ENCODE data around the gene CCDC192.
"Not testable (repeated sequence)": the region's sequence is repeated elsewhere in the genome, so short reads cannot be mapped to it uniquely, and the experiment has no call there.

CCDC192 gene

DNA sequence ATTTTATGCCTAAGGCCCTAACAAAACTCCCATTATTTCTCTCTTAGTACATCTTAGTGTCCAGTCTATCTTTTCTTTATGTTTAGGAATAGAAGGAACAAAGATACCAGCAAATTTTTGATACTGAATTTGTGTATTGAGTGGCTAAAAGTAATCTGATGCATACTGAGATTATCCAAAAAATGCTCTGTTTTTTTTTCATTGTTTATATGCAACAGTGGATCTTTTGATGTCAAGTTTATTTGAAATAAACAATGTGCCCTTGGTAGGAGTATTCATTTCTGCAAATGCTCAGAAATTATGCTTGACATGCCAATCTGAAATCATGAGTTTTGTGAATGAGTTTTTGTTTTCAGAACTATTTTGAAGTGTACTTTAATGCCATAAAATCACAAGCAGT lies 58.7 kb downstream of the CCDC192 start:
- no peak for DNase-seq

DNA sequence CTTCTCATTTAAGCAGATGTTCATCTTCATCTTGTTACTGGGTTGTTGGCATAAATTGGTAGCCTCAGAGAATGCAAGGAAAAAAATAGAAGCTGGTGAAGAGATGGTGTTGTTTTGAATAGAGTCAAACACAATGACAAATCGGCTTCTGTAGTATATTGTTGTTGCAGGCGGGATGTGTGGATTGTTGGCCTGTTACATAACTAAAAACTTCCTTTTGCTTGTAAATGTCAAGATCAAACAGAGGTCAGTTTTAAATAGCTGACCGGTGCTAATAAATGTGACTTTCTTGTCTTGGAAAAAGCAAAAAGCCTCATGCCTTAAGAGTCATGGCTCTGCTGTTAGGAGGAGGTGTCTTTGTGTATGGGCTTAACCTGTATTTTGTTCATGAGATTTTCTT lies 59.2 kb downstream of the CCDC192 start:
- DNase-seq, result no peak

DNA sequence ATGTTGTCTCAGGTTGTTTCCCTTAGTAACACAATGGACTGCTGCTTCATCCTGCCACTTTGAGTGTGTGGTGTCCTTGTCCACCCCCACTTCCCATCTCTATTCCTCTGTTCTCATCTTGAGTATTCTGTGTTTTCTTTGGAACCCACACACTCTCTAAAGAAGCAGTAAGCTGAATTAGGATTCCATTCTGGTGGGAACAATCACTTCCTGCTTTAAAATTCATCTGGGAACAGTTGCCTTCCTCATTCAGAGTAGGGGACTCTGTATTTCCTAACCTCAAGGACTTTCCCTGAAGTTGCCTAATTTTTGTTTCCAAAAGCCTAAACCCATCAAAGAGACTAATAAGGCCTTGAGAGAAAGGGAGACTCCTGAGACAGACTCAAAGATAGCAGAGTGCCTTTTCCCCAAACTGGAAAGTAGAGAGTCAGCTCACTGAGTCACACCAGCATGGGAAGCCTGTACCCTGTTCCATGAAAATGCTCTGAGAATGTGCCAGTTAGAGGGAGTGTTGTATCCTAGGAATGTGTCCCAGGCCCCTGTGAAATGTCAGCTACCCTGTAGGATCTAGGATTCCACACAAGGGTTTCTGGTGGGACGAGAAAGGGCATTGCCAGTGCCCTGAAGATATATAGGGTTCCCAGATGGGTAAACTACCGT lies 63.6 kb downstream of the CCDC192 start:
- DNase-seq, result no peak

DNA sequence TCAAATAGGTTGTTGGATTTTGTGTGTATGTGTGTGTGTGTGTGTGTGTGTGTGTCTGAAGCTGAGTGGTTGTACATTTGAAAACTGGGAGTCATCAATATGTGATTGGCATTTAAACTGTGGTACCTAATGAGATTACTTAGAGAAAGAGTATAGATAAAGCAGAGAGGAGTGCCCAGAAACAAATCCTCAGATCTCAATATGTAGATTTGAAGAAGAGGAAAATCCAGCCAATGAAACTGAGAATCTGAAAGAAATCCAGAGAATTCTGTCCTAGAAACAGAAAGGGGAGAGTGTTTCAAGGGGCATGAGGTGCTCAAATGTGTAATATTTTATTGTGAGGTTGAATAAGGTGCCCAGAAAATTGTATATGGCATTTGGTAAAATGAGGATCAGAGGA lies 66.2 kb downstream of the CCDC192 start:
- DNase-seq, result no peak

DNA sequence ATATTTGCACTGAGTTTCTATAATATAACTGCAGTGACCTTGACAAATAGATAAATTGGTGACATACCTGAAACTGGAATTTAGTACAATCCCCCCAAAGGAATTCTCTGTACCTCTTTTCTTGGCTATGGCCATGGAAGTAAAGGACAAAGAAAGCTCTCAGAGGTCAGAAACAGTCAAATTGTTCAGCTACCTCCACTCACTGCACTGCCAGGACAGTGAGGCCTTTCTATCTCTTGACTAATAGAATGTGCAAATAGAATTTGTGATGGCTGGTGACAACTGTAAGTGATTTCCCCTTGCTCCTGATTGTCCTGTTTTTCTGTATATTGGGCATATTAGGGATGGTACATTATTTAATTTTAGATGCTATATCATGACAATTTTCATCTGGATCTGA lies 67.1 kb downstream of the CCDC192 start:
- no peak for DNase-seq

DNA sequence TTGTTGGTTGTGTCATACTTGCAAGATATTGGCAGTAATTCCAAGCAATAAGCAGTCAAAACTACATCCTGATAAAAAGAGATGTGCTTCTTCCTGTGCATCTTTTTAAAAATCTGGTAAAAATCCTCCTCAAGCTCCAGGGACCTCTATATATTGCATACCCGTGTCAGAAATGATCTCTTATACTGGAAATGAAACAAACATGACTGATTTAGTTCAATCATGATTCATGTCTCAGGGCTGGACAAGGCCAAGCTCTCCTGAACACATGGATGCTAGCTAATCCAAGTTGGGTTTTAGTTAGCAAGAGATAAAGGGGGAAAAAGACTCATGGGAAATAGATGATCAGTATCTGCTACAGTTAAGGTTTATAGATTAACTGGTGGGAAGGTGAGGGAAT lies 69.3 kb downstream of the CCDC192 start:
- no peak for DNase-seq

DNA sequence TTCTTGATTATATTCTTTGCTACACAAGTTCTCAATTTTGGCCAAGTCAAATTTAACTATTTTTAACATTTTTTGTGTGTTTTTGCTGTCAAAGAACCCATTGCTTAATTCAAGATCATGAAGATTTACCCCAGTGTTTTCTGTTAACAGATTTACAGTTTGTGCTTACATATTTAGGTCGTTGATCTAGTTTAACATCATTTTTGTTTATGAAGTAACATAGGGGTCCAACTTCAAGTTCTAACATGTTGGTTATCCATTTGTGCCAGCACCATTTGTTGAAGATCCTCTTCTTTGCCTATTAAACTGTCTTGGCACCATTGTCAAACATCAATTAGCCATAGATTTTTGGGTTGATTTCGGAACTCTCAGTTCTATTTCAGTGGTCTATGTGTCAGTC lies 71.0 kb downstream of the CCDC192 start:
- no peak for DNase-seq

DNA sequence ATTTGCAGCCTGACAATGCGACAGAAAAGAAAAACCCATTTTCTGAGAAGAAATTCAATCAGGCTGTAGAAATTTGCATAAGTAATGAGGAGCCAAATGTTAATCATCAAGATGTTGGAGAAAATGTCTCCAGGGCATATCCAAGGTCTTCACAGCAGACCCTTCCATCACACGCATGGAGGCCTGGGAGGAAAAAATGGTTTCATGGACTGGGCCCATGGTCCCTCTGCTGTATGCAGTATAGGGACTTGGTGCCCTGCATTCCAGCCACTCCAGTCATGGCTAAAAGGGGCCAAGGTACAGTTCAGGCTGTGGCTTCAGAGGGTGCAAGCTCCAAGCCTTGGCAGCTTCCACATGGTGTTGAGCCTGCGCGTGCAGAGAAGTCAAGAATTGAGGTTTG lies 73.3 kb downstream of the CCDC192 start:
- DNase-seq, result no peak

DNA sequence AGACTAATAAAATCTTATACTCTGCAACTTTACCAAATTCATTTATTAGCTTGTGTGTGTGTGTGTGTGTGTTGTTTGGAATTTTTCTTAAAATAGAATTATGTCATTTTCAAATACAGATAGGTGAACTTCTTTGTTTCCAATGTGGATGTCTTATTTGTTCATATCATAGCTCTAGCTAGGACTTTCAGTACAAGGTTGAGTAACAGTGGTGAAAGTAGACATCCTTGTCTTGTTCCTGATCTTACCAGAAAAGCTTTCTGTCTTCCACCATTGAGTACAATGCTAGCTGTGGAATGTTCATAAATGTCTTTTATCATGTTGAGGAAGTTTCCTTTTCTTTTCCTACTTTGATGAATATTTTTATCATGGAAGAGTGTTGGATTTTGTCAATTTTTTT lies 74.8 kb downstream of the CCDC192 start:
- no peak for DNase-seq

DNA sequence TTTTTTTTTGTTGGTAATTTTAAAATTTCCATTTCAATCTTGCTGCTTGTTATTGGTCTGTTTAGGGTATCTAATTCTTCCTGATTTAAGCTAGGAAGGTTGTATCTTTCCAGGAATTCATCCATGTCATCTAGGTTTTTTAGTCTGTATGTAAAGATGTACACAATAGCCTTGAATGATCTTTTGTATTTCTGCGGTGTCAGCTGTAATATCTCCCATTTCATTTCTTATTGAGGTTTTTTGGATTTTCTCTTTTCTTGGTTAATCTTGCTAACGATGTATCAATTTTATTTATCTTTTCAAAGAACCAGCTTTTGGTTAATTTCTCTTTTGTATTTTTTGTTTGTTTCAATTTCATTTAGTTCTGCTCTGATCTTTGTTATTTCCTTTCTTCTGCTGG lies 79.3 kb downstream of the CCDC192 start:
- not testable (repeated sequence) for DNase-seq

DNA sequence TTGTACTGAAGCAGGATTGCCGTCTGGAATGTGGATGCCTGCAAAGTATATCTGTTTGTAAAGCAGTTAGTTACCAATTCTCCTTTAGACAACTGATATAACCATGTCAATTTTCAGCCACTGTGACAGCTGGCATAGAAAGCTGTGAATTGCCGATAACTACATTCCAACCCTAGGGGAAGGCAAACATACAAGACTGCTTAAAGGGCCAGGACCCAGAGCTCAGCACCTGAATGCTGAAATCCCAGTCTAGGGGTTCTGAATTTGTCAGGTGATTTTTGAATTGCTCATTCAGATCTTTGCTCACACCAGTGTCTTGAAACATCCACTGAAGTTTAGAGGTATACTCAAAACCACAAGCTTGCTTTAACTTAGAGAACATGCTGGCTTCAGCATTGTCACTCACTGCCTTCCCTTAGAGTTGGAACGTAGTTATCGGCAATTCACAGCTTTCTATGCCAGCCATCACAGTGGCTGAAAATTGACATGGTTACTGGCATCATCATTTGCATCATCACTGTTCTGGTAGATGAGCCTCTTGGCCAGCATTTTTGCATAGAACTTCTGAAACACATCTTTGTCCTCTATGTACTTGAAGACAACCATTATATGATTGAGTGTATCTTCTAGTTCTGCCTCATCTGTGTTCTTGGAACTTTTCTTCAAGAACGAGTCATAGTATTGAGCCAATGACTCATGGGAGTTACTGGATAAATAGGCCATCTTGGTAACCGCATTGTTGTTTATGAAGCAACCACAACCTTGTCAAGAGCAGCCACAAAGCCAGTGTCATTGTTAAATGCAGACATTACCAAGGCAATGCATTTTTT lies 82.1 kb downstream of the CCDC192 start:
- DNase-seq, result no peak

DNA sequence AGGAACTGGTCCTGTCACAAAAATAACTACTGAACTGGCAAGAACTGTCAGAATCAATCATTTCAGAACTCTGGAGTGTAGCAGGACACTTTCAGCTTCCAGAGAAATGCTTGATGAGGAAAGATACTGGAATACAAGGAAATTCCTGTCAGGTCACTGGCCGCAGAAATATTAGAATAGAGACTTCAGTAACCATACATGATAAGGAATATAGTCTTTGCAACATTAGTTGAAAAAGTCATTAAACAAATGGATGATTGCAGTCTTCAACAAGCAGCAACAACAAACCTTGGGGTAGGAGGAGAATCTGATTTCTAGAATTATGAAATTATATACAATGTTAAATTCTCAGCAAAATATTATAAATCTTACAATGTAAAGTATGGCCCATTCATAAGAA lies 88.2 kb downstream of the CCDC192 start:
- DNase-seq, result no peak

DNA sequence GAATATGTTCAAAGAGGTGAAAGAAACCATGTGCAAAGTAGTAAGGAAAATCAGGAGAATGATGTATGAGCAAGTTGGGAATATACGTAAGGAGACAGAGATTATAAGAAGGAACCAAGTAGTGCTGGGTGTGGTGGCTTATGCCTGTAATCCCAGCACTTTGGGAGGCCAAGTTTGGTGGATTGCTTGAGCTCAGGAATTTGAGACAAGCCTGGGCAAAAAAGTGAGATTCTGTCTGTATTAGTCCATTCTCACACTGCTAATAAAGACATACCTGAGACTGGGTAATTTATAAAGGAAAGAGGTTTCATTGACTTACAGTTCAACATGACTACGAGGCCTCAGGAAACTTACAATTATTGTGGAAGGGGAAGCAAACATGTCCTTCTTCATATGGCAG lies 88.7 kb downstream of the CCDC192 start:
- not testable (repeated sequence) for DNase-seq

DNA sequence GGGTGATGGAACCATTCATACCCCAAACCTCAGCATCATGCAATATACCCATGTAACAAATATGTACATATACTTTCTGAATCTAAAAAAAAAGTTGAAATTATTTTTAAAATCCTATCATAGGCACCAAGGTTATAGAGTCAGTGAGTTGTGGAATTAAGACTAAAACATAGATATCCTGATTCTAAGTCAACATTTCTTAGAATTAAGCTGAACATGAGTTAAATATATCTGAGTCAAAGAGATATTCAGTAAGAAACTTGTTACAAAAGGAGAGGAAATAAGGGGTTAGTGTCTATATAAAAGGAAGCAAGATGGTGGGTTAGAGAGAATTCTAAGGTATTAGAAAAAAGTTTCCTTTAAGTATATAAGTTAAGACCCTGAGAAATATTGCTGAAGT lies 89.9 kb downstream of the CCDC192 start:
- no peak for DNase-seq

DNA sequence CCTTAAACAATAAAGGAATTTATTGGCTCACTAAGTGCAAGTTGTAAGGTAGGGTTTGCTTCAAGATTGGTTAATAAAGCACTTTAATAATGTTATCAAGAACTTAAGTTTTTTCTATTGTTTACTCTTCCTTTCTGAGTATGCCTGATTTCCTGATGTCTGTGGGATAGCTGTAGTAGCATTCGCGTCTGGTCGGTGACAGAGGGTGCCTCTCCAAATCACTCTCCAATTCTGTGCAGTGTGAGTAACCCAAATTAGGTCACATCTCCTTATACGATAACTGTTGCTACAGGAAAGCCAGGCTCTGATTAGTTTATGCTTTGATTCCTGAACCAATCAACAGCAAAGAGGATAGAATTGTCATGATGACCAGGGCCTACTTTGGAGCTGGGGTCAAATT lies 90.7 kb downstream of the CCDC192 start:
- DNase-seq, result no peak

DNA sequence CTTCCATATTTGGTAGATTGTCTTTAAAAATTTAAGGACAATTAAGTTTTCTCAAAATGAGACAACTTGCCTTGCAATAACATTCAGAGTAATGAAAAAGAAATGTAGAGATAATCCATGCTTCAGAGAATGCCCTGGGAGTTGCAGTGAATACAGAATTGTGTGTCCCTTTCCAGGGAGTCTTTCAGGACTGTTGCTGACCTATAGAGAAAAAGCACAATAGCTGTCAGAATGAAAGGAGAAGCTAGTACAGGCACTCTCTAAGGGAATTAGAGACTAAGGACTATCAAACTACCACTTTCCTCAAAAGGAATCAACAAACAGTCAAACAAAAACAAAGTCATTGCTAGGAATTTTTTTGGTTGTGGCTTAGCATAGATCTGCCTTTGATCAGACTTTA lies 93.0 kb downstream of the CCDC192 start:
- DNase-seq, result no peak

DNA sequence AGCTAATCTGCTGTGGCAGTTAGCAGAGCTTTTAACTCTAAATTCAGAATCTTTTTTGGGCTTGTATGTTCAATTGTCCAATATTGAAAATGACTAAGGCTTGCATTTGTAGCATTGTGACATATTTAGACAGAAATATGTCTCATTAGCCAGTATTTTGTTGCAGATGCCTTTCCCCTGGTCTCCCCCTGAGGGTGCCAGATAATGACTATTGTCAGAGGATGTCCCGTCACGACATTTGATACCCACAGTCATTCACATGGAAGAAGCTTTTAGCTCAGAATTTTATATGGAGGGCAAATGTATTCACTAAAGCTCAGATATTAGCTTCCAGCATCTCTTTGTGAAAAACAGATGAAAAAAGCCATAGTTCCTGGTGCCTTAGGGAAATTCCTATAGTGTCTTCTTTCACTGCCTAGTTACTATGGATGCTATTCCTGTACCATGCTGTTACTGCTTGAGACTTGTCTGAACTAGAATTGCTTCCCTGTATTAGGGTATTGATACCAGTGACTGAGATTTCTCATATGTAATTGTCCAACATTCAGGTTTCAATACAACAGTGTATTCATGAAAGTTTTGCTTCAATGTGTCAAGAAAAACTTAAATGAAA lies 96.2 kb downstream of the CCDC192 start:
- DNase-seq, result no peak

DNA sequence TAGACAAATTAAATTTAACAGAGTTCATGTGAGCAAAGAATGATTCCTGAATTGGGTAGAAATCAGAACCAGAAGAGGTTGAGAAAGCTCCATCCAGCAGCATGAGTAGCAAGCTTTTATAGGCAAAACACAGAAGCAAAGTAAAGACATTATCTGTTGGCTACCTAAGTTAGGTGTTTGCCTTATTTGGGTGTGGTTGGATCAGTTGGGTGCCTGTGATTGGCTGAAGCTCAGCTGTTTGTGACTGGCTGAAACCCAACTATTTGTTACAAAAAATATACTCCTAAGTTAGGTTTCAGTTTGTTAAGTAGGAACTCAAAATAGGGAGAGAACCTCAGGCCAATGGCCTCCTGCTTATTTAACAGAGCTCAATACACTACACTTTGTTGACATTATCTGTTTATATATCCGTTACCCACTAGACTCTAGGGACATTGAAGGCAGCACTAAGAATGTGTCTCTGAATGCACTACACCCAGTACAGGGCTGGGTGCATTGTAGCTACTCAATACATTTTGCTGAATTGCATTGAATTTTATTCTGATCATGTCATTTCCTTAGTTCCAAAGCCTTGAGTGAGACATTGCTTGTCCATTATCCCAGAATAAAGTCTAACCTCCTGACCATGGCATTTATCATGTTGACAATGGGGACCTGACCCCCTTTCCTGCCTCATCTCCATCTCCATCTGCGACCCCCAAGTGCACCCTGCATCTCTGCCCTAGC lies 98.7 kb downstream of the CCDC192 start:
- DNase-seq, result no peak

DNA sequence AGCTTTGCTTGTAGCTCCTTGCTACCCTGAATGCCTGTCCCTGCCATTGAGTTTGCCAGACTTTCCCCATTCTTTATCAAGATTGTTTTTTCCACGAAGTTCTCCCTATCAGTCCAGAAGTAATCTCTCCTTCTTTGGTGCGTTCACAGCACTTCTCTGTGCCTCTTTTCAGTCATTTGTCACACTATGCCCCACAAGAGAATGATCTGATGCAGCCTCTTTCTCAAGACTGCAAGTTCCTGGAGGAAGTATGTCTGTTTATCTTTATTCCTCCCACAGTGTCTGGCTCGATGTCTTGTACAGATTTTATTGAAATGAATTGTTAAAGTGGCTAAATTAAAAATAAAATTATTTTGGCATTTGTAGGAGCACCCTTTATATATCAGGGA lies 99.3 kb downstream of the CCDC192 start:
- no peak for DNase-seq

DNA sequence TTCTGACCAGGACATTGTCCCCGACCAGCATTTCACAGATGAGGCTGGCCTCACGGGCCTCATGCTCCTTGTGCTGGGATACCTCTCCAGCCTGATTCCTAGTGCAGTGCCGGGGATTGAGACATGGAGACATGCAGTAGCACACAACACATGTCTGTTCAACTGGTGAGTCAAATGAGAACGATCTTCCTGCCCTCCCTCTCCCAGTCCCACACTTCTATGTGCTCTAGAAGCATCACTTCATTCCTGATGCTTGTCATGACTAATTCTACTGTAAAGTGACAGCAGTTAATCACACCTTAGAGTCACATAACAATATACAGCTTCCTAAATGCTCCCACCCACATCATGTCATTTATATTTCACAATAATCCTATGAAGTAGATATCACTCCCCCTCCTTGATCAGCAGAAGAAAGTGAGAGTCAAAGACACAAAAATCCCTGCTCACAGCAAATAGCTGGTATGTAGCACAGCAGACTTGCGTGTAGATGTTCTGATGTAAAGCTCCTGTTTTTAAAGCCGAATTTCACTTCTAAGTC lies 101.8 kb downstream of the CCDC192 start:
- DNase-seq, result peak in 6 of 56 donors; percentile 1 to 32 (median 2)

DNA sequence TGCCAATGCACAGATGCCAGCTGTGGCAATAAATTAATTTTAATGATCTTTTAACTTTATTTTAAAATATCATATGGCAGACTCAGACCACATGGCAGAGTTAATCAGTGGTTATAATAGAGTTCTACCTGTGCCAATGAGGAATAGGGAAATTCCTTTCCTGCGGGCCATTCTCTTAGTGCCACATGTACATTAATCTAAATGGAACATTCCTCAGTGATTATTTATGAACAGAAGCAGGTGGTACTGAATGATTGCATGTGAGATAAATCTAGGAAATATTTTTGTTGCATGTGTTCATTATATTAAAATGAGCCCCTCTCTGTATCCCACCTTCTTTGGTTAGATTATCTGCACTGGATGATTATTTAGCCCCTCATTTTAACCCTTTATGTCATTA lies 102.3 kb downstream of the CCDC192 start:
- no peak for DNase-seq

DNA sequence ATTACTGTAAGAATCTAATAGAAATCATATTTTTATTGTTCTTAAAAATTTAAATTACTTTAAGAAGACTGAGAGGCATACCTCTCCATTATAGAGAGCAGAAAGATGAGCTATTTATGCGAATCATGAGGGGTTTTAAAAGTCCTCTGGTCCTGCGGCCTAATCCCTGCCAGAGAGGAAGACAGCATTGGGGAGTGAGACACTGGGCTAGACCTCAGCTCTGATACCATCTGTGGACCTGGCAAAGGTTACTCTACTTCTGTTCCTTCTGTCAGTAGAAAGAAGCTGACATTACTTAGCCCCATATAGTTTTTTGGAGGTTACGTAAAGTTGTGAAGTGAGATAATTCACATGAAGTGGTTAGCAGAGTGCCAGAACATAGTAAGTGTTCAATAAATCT lies 103.6 kb downstream of the CCDC192 start:
- no peak for DNase-seq

All from nucleus accumbens (tissue), 56 donors.